GM12878 (cell line): Measurements from ENCODE around the gene PALD1. TPM values are rescaled to one million over a fixed set of nuclear protein-coding genes. Genes with fewer than 3 reads are reported as not detected.

ENCODE experiments used
- ATAC-seq: fragments of 200-7000 bp; cut with Tn5 transposase; 3 replicates; pipeline ENCODE4 v1.9.1; 2020; ENCODE audit warnings: mild to moderate bottlenecking, moderate library complexity
- BruUV-seq: library from RNA; stranded (reverse); fragments of 400-500 nt; replicated peaks from 2 replicates; lab custom pipeline; 2021; lab: Mats Ljungman, UMichigan
- CTCF ChIA-PET: fragments of 300-600 bp; sonication (Branson Sonifier 250); formaldehyde crosslinking; extraction: SDS; loops from one replicate; lab custom pipeline; 2021; ENCODE audit warnings: inconsistent platforms; lab: Yijun Ruan, JAX
- POLR2A ChIA-PET: fragments of 350-600 bp; formaldehyde crosslinking; extraction: SDS; loops from one replicate; lab custom pipeline; 2021; ENCODE audit warnings: inconsistent platforms; lab: Charles Lee
- RAD21 ChIA-PET: fragments of 300-600 bp; sonication (Branson Sonifier 250); formaldehyde crosslinking; loops from one replicate; lab custom pipeline; 2023; ENCODE audit warnings: antibody characterized with exemption; ENCODE audit not compliant: unreplicated experiment; lab: Charles Lee
- SMC1A ChIA-PET: fragments of 300-600 bp; sonication (Branson Sonifier 250); formaldehyde crosslinking; loops from one replicate; lab custom pipeline; 2023; ENCODE audit not compliant: unreplicated experiment, uncharacterized antibody; lab: Charles Lee
- DNase-seq: peaks from one replicate; pipeline ENCODE4 v3.0.0-alpha.2; 2011; ENCODE audit warnings: low read depth, low spot score
- FAIRE-seq: peaks from 3 replicates; lab custom pipeline; 2011; peaks lifted over from hg19 to GRCh38; lab: Jason Lieb, UNC
- H2AFZ ChIP-seq: 2 replicates; pipeline ENCODE4 v1.6.0; 2011; ENCODE audit warnings: low read depth, low read length, control low read depth; ENCODE audit not compliant: control insufficient read depth
- H3K27ac ChIP-seq: 2 replicates; pipeline ENCODE4 v1.5.1; 2011; ENCODE audit warnings: control low read depth; ENCODE audit not compliant: control insufficient read depth, insufficient read depth
- H3K27me3 ChIP-seq, 2 experiments: replicated peaks in 1 of 2; 2 replicates each; pipeline versions ENCODE4 v1.6.0 to v1.6.1; 2011; ENCODE audit warnings: low read length in 1 of 2; ENCODE audit not compliant: control insufficient read depth in 2 of 2, insufficient read depth in 2 of 2
- H3K36me3 ChIP-seq, 2 experiments: 2 replicates each; pipeline ENCODE4 v1.5.1; 2011; ENCODE audit warnings: low read length in 1 of 2; ENCODE audit not compliant: control insufficient read depth in 2 of 2, insufficient read depth in 2 of 2
- H3K4me1 ChIP-seq: 2 replicates; pipeline ENCODE4 v1.6.1; 2011; ENCODE audit warnings: mild to moderate bottlenecking, low read length, moderate library complexity, mixed read lengths; ENCODE audit not compliant: control insufficient read depth, insufficient read depth
- H3K4me2 ChIP-seq: 2 replicates; pipeline ENCODE4 v1.6.0; 2011; ENCODE audit warnings: control low read depth; ENCODE audit not compliant: control insufficient read depth, insufficient read depth
- H3K4me3 ChIP-seq: fragments of 200-600 bp; sonication (generic); 2 replicates; pipeline ENCODE4 v1.5.1; 2016
- H3K79me2 ChIP-seq: 2 replicates; pipeline ENCODE4 v1.6.0; 2011; ENCODE audit warnings: low read length; ENCODE audit not compliant: control insufficient read depth, insufficient read depth
- H3K9ac ChIP-seq: 2 replicates; pipeline ENCODE4 v1.8.0; 2011; ENCODE audit warnings: low read length, control low read depth, mixed read lengths; ENCODE audit not compliant: control insufficient read depth, insufficient read depth
- H3K9me3 ChIP-seq: replicated peaks from 3 replicates; pipeline ENCODE4 v1.5.1; 2011; ENCODE audit warnings: mild to moderate bottlenecking, low read length; ENCODE audit not compliant: control insufficient read depth, insufficient read depth
- H4K20me1 ChIP-seq: 2 replicates; pipeline ENCODE4 v1.6.0; 2011; ENCODE audit not compliant: control insufficient read depth, insufficient read depth
- CBX3 ChIP-seq: fragments of 200-600 bp; sonication (generic); IDR thresholded peaks from 2 replicates; pipeline ENCODE4 v1.6.1; 2016; ENCODE audit warnings: low read depth, borderline replicate concordance
- ESRRA ChIP-seq: IDR thresholded peaks from 2 replicates; pipeline ENCODE4 v1.6.1; 2012; ENCODE audit warnings: mild to moderate bottlenecking, low read length, improper control_type of control experiment
- GATAD2B ChIP-seq: fragments of 450-650 bp; conservative IDR thresholded peaks from 2 replicates; pipeline ENCODE4 v1.6.1; 2017; ENCODE audit warnings: low read depth, mild to moderate bottlenecking, moderate library complexity
- HDAC2 ChIP-seq: fragments of 200-600 bp; sonication (generic); IDR thresholded peaks from 2 replicates; pipeline ENCODE4 v1.6.1; 2017
- KAT2A ChIP-seq: conservative IDR thresholded peaks from 2 replicates; pipeline ENCODE4 v1.6.1; 2011; ENCODE audit warnings: low read depth, low read length; ENCODE audit not compliant: control insufficient read depth
- WRNIP1 ChIP-seq: IDR thresholded peaks from 2 replicates; pipeline ENCODE4 v1.6.1; 2011; ENCODE audit warnings: low read depth, low read length, improper control_type of control experiment, borderline replicate concordance
- ZBED1 ChIP-seq: IDR thresholded peaks from 2 replicates; pipeline ENCODE4 v1.6.1; 2016; ENCODE audit warnings: borderline replicate concordance
- ZNF207 ChIP-seq: fragments of 450-650 bp; IDR thresholded peaks from 2 replicates; pipeline ENCODE4 v1.6.1; 2014; ENCODE audit warnings: antibody characterized with exemption, mild to moderate bottlenecking, borderline replicate concordance
- ZSCAN29 ChIP-seq: fragments of 450-650 bp; IDR thresholded peaks from 2 replicates; pipeline ENCODE4 v1.6.1; 2017; ENCODE audit warnings: mild to moderate bottlenecking, moderate library complexity
- whole genome bisulfite sequencing: methylation state at CpG from one replicate; pipeline ENCODE4 v1.1.6; 2016; ENCODE audit warnings: low lambda C conversion rate; ENCODE audit not compliant: insufficient replicate concordance, insufficient coverage; ENCODE audit errors: missing lambda C conversion rate; 5-methylcytosine and 5-hydroxymethylcytosine counted together
- in situ Hi-C: fragments of 300-500 bp; cut with MboI; formaldehyde crosslinking; loops from 9 replicates; pipeline ENCODE4 v1.14.3; 2018; ENCODE audit warnings: mixed read lengths
- intact Hi-C: fragments of 100-400 bp; cut with micrococcal nuclease; formaldehyde crosslinking; loops from one replicate; pipeline ENCODE4 v1.14.2; 2022; ENCODE audit not compliant: unreplicated experiment
- polyA plus RNA-seq, 11 experiments: library from polyadenylated mRNA; depleted of rRNA in 4 of 11; unstranded in 6 of 11; stranded (reverse) in 5 of 11; fragments of >200 nt; fragmentation: Nextera tagmentation in 4 of 11; fragmentation: Illumina TruSeq in 1 of 11; extraction: Ambion mirVana in 4 of 11; extraction: Trizol in 1 of 11; gene quantifications; 1 replicate in 1 of 11; 2 replicates in 10 of 11; pipeline versions ENCODE4 v1.2.1 to v1.2.3, GENCODE V29; 2011 to 2016; ENCODE audit warnings: inconsistent platforms in 2 of 11, missing spikeins in 2 of 11, low read depth in 1 of 11
- total RNA-seq, 4 experiments: library from RNA; depleted of rRNA in 3 of 4; stranded (reverse); fragments of >200 nt in 3 of 4; fragmentation: Illumina TruSeq in 1 of 4; extraction: Trizol in 1 of 4; gene quantifications; 2 replicates each; pipeline versions ENCODE4 v1.2.1 to v1.2.3, GENCODE V29; 2013 to 2021
- TF ChIP-seq, protein P1 (sequence below): fragments of 450-650 bp; formaldehyde crosslinking; IDR thresholded peaks from 2 replicates; pipeline ENCODE4 v1.4.0; 2020; ENCODE audit warnings: mild to moderate bottlenecking, moderate library complexity
- TF ChIP-seq, protein P2 (sequence below): fragments of 450-650 bp; IDR thresholded peaks from 2 replicates; pipeline ENCODE4 v1.6.1; 2014; ENCODE audit warnings: mild to moderate bottlenecking

Gene PALD1
- total and polyA plus RNA-seq, 10 of the 15 experiments (the other 5 are each of a cell fraction or from before 2014, with no cell fraction given): 0.43 to 20.9 (median 9.0) TPM

GRCh38 chr10:70593513-70593890 lies 114.9 kb downstream of the PALD1 start (continued):
- no peak for TF ChIP-seq ZSCAN29

DNA sequence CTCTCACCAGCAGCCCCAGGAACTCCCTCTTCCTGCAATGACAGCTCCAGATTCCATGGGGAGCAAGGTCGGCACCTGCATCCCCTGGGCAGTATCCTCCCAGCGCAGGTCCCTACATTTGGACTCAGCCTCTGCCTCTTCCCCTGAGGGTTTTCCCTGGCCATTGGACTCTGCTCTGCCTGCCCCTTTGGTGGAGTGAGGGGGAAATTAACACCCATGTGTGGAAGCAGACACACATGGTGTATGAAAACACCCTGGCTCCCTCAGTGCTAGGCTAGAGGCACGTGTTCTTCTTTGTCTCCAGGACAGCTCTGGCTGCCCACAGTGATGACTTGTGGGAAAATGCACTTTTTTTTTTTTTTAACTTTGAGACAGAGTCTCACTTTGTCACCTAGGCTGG lies 115.6 kb downstream of the PALD1 start:
- no TSS peak for BruUV-seq
- no peak for TF ChIP-seq CBX3
- no peak for TF ChIP-seq ZBED1
- TF ChIP-seq ZNF207: no peak
- TF ChIP-seq HDAC2: no peak
- TF ChIP-seq KAT2A: no peak
- TF ChIP-seq, protein P1, sequence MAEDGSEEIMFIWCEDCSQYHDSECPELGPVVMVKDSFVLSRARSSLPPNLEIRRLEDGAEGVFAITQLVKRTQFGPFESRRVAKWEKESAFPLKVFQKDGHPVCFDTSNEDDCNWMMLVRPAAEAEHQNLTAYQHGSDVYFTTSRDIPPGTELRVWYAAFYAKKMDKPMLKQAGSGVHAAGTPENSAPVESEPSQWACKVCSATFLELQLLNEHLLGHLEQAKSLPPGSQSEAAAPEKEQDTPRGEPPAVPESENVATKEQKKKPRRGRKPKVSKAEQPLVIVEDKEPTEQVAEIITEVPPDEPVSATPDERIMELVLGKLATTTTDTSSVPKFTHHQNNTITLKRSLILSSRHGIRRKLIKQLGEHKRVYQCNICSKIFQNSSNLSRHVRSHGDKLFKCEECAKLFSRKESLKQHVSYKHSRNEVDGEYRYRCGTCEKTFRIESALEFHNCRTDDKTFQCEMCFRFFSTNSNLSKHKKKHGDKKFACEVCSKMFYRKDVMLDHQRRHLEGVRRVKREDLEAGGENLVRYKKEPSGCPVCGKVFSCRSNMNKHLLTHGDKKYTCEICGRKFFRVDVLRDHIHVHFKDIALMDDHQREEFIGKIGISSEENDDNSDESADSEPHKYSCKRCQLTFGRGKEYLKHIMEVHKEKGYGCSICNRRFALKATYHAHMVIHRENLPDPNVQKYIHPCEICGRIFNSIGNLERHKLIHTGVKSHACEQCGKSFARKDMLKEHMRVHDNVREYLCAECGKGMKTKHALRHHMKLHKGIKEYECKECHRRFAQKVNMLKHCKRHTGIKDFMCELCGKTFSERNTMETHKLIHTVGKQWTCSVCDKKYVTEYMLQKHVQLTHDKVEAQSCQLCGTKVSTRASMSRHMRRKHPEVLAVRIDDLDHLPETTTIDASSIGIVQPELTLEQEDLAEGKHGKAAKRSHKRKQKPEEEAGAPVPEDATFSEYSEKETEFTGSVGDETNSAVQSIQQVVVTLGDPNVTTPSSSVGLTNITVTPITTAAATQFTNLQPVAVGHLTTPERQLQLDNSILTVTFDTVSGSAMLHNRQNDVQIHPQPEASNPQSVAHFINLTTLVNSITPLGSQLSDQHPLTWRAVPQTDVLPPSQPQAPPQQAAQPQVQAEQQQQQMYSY: no peak
- TF ChIP-seq ESRRA: no peak
- no peak for TF ChIP-seq WRNIP1
- TF ChIP-seq, protein P2, sequence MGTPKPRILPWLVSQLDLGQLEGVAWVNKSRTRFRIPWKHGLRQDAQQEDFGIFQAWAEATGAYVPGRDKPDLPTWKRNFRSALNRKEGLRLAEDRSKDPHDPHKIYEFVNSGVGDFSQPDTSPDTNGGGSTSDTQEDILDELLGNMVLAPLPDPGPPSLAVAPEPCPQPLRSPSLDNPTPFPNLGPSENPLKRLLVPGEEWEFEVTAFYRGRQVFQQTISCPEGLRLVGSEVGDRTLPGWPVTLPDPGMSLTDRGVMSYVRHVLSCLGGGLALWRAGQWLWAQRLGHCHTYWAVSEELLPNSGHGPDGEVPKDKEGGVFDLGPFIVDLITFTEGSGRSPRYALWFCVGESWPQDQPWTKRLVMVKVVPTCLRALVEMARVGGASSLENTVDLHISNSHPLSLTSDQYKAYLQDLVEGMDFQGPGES: no peak
- no peak for TF ChIP-seq GATAD2B
- peaks cover 14% of the 10 kb centered on the region for H3K4me1 ChIP-seq
- intact Hi-C loops: no loop called here
- H3K27ac ChIP-seq: no peak overlapping the region
- ChIA-PET SMC1A (interaction anchor here (0.6 to 1.5 kb wide), 4 partner anchors 18 to 26 kb away, joined by 3 to 4 read pairs (median 3); no protein-coding TSS in a partner anchor), CTCF (no interaction called here), RAD21 (no interaction called here), POLR2A (no interaction called here)
- ATAC-seq (peak; percentile 24), DNase-seq (no peak), FAIRE-seq (no peak)
- H4K20me1 ChIP-seq: no peaks in the 10 kb centered on the region
- H3K4me3 ChIP-seq: no peak overlapping the region
- WGBS: 84% methylated on average over 3 of the region's 3 CpGs
- no peak overlapping the region for H3K9ac ChIP-seq
- H3K36me3 ChIP-seq: no peaks in the 10 kb centered on the region
- H2AFZ ChIP-seq: no peak overlapping the region
- no peak overlapping the region for H3K4me2 ChIP-seq
- no peaks in the 10 kb centered on the region for H3K9me3 ChIP-seq
- H3K79me2 ChIP-seq: no peaks in the 10 kb centered on the region
- in situ Hi-C loops: no loop called here
- H3K27me3 ChIP-seq: no peaks in the 10 kb centered on the region
